Measurements from ENCODE around the gene VIT. TPM values are rescaled to one million over a fixed set of nuclear protein-coding genes. Genes with fewer than 3 reads are reported as not detected.
"Not testable (repeated sequence)": the region's sequence is repeated elsewhere in the genome, so short reads cannot be mapped to it uniquely, and the experiment has no call there.

The VIT gene
- total RNA-seq, 2 donors from 2014 or later: not detected

DNA sequence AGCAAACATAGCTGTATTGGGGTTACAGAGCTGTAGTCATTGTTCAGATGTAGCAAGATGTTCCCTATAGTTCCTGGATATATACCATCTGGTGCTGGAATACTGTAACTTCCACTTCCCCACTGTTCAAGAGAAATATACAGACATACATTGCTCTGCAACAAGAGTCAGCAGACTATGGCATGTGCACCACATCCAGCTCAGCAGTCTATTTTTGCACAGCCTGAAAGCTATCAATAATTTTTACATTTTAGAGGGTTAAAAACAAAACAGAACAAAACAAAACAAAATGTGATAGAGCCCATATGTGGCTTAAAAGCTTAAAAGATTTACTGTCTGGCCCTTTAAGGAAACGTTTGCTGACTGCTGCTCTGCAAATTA, 31.8 kb upstream of the VIT start:
- Mint-ChIP-seq H3K4me1 (no peaks in the 10 kb centered on the region), H3K27me3 (peaks cover 25% of the 10 kb centered on the region), H3K27ac (no peak overlapping the region), H3K36me3 (ENCODE audit: low read depth) (peaks cover 2% of the 10 kb centered on the region), H3K4me3 (no peak overlapping the region)
- ATAC-seq: no peak
- DNase-seq: no peak
- no peaks in the 10 kb centered on the region for H3K9me3 ChIP-seq (ENCODE audit: control insufficient read depth, low read length, poor library complexity, severe bottlenecking)

DNA sequence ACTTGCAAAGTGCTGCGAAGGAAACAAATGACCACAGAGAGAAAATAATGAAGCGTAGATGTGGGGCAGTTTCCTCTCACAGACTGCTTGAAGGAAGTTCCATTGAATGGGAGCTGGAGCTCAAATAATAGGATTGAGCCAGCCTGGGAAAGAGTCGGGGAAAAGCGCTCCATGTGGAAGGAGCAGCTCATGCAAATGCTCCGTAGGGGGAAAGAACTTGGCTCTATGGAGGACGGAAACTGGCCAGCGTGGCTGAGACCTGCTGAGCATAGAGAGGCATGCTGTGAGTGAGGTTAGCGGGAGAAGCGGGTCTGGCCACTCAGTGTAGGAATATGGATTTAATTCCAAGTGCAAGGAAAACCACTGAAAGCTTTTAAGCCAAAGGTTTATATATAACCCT, 28.6 kb upstream of the VIT start:
- ATAC-seq (no peak), DNase-seq (no peak)
- H3K9me3 ChIP-seq (ENCODE audit: control insufficient read depth, low read length, poor library complexity, severe bottlenecking): no peaks in the 10 kb centered on the region
- Mint-ChIP-seq H3K4me1 (no peaks in the 10 kb centered on the region), H3K27me3 (peaks cover 48% of the 10 kb centered on the region), H3K36me3 (ENCODE audit: low read depth) (peaks cover 4% of the 10 kb centered on the region), H3K4me3 (no peak overlapping the region), H3K27ac (no peak overlapping the region)

DNA sequence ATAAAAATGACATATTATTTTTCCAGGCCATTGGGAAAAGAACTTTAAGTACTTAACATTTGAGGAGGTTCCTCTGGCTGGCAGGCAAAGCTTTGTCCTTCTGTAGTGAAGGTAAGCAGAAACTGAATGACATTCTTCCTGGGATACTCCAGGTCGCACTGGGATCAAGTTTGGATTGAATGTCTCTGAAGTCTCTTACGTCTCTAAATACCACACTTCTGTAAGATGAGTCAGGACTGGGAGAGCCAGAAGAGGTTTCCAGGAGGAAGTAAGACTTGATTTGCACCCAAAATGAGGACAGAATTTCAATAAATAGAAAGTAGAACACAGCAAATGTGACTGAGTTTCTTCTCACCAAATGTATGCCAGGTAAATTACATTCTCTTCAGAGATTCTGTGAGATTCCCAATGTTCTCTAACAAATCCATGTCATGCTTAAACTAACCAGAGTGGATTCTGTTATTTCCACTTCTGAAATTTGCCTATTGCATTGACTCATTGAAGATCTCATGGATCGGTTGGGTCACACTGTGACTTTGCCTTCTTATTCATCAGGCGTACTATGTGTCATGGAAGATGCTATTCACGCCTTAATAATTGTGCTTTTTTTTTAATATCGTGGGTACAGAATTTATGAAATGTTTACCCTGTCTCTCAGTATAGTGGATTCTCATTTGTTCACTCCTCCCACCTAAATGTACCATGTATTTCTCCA, 25.5 kb upstream of the VIT start:
- H3K9me3 ChIP-seq (ENCODE audit: control insufficient read depth, low read length, poor library complexity, severe bottlenecking): no peaks in the 10 kb centered on the region
- Mint-ChIP-seq H3K36me3 (ENCODE audit: low read depth) (peaks cover 4% of the 10 kb centered on the region), H3K4me3 (no peak overlapping the region), H3K27me3 (peaks cover 76% of the 10 kb centered on the region), H3K4me1 (no peaks in the 10 kb centered on the region), H3K27ac (no peak overlapping the region)
- no peak for DNase-seq
- no peak for ATAC-seq

DNA sequence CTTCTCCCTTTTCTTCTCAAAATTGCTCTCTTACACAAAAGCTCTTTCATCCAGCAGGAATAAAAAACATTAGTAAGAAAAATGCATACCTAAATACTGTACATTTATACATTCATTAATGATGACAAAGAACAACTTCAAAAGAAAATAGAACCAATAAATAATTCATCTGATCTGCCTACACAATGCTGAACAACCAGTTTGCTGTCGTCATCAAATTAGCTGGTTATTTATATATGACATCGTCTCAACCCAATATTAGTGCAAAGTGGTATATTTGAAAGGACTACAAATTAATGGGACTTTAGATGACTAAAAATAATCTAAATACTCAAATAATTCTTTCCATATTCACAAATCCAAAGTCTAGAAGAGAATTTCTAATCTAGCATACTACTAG, 24.8 kb upstream of the VIT start:
- H3K27me3 Mint-ChIP-seq: peaks cover 80% of the 10 kb centered on the region
- ATAC-seq (no peak), DNase-seq (no peak)
- H3K4me3 Mint-ChIP-seq: no peak overlapping the region
- no peak overlapping the region for H3K27ac Mint-ChIP-seq
- peaks cover under 1% of the 10 kb centered on the region for H3K4me1 Mint-ChIP-seq
- peaks cover 4% of the 10 kb centered on the region for H3K36me3 Mint-ChIP-seq (ENCODE audit: low read depth)
- H3K9me3 ChIP-seq (ENCODE audit: control insufficient read depth, low read length, poor library complexity, severe bottlenecking): no peaks in the 10 kb centered on the region

DNA sequence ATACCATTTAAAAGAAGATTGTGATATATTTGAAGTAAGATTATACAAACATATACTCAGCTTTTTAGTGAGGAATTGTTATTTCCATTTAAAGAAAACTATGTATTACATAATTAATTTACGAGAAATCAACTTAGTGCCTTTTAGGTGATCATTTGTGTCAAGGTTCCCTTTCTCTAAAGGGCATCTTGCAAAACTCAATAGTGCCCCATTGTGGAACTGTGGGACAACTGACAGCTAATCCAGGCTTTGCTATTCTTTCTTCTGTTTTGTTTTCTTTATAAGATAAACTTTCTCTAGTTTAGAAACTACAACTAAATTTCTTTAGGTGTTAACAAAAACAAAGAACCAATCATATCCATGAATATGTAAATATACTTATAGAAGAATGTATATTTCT, 24.3 kb upstream of the VIT start:
- H3K9me3 ChIP-seq (ENCODE audit: control insufficient read depth, low read length, poor library complexity, severe bottlenecking): no peaks in the 10 kb centered on the region
- Mint-ChIP-seq H3K4me1 (peaks cover 5% of the 10 kb centered on the region), H3K4me3 (no peak overlapping the region), H3K27me3 (peaks cover 79% of the 10 kb centered on the region), H3K36me3 (ENCODE audit: low read depth) (peaks cover 4% of the 10 kb centered on the region), H3K27ac (no peak overlapping the region)
- ATAC-seq: no peak
- DNase-seq: no peak

DNA sequence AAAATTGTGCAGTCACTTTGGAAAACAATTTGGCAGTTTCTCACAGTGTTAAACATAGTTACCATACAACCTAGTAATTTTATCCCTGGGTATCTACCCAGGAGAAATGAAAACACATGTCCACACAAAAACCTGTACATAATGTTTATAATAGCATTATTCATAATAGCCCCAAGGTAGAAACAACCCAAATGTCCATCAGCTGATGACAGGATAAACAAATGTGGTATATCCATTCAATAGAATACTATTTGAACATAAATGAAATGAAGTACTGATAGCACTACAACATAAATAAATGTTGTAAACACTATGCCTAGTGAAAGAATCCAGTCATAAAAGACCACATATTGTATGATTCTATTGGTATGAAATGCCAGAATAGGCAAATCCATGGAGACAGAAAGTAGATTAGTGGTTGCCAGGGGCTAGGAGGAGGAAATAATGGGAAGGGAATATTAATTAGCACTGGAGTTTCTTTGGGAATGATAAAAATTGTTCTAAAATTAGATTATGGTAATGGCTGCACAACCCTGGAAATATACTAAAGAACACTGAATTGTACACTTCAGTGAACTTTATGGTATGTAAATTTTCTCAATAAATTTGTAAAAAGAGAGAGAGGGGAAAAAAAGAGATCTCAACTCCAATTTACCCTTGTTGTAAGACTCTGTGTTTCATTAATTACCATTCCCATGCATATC, 20.8 kb upstream of the VIT start:
- no peak for ATAC-seq
- H3K4me1 Mint-ChIP-seq: peaks cover 6% of the 10 kb centered on the region
- H3K4me3 Mint-ChIP-seq: no peak overlapping the region
- no peaks in the 10 kb centered on the region for H3K36me3 Mint-ChIP-seq (ENCODE audit: low read depth)
- no peaks in the 10 kb centered on the region for H3K9me3 ChIP-seq (ENCODE audit: control insufficient read depth, low read length, poor library complexity, severe bottlenecking)
- peaks cover 52% of the 10 kb centered on the region for H3K27me3 Mint-ChIP-seq
- no peak overlapping the region for H3K27ac Mint-ChIP-seq
- DNase-seq: no peak

DNA sequence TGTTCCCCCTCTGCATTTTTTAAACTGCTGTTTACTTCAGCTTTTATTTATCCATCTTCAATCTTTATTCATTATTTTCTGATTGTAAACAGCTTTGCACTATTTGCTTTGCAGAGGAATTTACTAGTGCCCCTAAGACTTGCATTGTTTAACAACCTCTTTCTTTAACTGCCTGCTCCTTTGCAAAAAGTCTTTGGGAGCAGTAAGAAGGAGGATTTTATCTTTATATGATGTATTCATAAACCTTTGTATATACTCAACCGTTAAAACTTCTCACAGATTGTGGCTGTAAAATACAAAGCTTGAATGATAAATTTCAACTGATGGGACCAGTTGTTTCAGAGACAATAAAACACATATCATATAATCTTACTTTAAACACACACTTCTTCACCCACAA, 20.1 kb upstream of the VIT start:
- ATAC-seq (no peak), DNase-seq (no peak)
- peaks cover 6% of the 10 kb centered on the region for H3K4me1 Mint-ChIP-seq

DNA sequence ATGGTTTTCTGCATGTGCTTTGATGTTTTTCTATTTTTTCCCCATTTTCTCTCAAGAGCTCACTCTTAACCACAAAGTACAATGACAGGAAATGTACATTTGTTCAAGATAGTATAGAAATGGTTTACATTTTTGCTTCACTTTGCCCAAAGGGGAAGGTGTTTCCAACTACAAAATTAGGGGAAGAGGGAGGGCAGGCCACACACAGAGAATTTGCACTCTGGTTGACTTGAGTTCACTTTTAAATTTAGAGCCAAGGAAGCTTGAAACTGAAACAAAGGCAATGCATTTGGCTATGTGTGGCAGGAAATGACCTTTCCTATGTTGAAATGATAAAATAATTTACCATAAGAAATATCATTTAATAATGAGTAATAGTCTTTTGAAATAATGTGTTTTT, 19.1 kb upstream of the VIT start:
- H3K9me3 ChIP-seq (ENCODE audit: control insufficient read depth, low read length, poor library complexity, severe bottlenecking): no peaks in the 10 kb centered on the region
- H3K36me3 Mint-ChIP-seq (ENCODE audit: low read depth): no peaks in the 10 kb centered on the region
- H3K4me3 Mint-ChIP-seq: no peak overlapping the region
- peaks cover 50% of the 10 kb centered on the region for H3K27me3 Mint-ChIP-seq
- DNase-seq (no peak), ATAC-seq (no peak)
- peaks cover 6% of the 10 kb centered on the region for H3K4me1 Mint-ChIP-seq
- H3K27ac Mint-ChIP-seq: no peak overlapping the region

More for the DNA sequence above, 20.1 kb upstream of the VIT start:
- Mint-ChIP-seq H3K27ac (no peak overlapping the region), H3K4me3 (no peak overlapping the region), H3K27me3 (peaks cover 48% of the 10 kb centered on the region), H3K36me3 (ENCODE audit: low read depth) (no peaks in the 10 kb centered on the region)
- H3K9me3 ChIP-seq (ENCODE audit: control insufficient read depth, low read length, poor library complexity, severe bottlenecking): no peaks in the 10 kb centered on the region

DNA sequence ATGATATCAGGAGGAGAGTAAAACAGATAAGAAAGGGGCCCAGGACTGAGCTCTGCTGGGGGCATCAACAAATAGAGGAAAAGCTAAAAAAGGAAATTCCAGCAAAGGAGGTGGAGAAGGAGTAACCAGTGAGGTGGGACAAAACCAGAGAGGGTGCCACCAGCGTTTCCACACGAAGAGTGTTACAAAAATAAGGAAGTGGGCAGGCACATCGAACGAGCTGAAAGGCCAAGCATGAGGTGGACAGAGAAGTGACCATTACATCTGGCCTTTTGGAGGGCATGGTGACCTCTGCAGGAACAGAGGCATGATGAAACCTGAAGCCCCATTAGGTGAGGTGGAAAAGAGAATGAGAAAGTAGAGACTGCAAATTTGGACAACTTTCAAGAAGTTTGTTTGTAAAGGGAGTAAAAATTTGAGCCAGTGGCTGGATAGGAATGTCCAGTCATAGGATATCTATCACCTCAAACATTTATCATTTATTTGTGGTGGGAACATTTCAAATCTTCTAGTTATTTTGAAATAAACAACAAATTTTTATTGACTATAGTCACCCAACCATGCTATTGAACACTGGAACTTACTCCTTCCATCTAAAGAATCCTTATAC, 18.4 kb upstream of the VIT start:
- Mint-ChIP-seq H3K4me1 (peaks cover 6% of the 10 kb centered on the region), H3K36me3 (ENCODE audit: low read depth) (no peaks in the 10 kb centered on the region), H3K27ac (no peak overlapping the region), H3K27me3 (peaks cover 53% of the 10 kb centered on the region), H3K4me3 (no peak overlapping the region)
- DNase-seq (no peak), ATAC-seq (no peak)
- H3K9me3 ChIP-seq (ENCODE audit: control insufficient read depth, low read length, poor library complexity, severe bottlenecking): no peaks in the 10 kb centered on the region

DNA sequence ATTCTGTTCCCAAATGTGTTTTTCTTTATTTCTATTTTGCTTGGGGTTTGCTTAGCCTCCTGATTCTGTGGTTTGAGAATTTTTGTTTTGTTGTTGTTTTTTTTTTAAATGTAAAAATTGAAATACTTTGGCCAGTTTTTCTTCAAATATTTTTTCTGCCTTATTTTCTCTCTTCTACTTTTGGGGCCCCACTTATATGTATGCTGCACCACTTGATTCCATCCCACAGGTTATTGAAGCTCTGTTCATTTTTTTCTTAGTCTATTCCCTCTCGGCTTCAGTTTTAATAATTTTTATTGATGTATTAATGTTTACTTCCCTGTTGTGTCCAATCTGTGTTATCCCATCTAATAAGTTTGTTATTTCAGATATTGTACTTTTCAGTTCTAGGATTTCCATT, 17.7 kb upstream of the VIT start:
- H3K4me1 Mint-ChIP-seq: peaks cover 6% of the 10 kb centered on the region
- H3K27ac Mint-ChIP-seq: no peak overlapping the region
- H3K4me3 Mint-ChIP-seq: no peak overlapping the region
- H3K9me3 ChIP-seq (ENCODE audit: control insufficient read depth, low read length, poor library complexity, severe bottlenecking): no peaks in the 10 kb centered on the region
- no peak for ATAC-seq
- no peak for DNase-seq
- no peaks in the 10 kb centered on the region for H3K36me3 Mint-ChIP-seq (ENCODE audit: low read depth)
- H3K27me3 Mint-ChIP-seq: peaks cover 47% of the 10 kb centered on the region

DNA sequence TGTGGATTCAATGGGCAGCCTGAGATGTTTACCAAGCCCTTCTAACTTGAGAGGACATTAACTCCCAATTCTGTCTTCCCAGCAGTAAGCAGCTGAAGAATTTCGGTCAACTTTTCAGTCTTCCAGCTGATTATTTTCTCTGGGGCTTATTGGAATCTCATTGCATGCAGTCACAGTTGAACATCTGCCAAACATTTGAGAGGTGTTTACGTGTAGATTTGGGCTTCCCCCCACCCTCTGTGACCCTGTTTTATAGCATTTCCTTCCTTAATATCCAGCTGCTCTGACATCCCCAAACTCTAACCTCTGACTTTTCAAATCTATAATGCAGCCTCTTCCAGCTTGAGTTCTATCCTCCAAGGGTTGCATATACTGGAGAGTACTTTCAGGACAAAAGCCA, 16.5 kb upstream of the VIT start:
- no peak for DNase-seq
- Mint-ChIP-seq H3K27me3 (peaks cover 40% of the 10 kb centered on the region), H3K36me3 (ENCODE audit: low read depth) (peaks cover 2% of the 10 kb centered on the region), H3K4me3 (no peak overlapping the region), H3K27ac (no peak overlapping the region), H3K4me1 (peaks cover 6% of the 10 kb centered on the region)
- ATAC-seq: no peak
- H3K9me3 ChIP-seq (ENCODE audit: control insufficient read depth, low read length, poor library complexity, severe bottlenecking): no peaks in the 10 kb centered on the region

DNA sequence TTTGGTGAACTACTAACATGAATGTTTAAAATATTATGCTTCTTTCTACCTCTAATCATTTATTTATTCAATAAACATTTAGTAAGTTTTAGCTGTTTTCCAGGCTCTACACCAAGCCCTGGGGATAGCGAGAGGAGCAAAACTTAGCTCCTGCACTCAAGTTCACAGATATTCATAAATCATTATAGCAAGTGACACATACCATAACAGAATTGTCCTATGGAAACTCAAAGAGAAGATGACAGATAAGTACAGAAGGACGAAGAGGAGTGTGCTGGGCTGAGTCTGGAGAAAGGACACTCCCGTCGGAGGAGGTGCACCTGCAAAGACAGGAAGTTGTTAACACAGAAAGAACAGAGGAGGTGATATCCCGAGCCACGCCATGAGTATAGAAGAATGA, 13.9 kb upstream of the VIT start:
- H3K27ac Mint-ChIP-seq: no peak overlapping the region
- no peaks in the 10 kb centered on the region for H3K9me3 ChIP-seq (ENCODE audit: control insufficient read depth, low read length, poor library complexity, severe bottlenecking)
- no peaks in the 10 kb centered on the region for H3K4me1 Mint-ChIP-seq
- no peak for DNase-seq
- ATAC-seq: no peak
- H3K36me3 Mint-ChIP-seq (ENCODE audit: low read depth): peaks cover 2% of the 10 kb centered on the region
- no peak overlapping the region for H3K4me3 Mint-ChIP-seq
- peaks cover 33% of the 10 kb centered on the region for H3K27me3 Mint-ChIP-seq

DNA sequence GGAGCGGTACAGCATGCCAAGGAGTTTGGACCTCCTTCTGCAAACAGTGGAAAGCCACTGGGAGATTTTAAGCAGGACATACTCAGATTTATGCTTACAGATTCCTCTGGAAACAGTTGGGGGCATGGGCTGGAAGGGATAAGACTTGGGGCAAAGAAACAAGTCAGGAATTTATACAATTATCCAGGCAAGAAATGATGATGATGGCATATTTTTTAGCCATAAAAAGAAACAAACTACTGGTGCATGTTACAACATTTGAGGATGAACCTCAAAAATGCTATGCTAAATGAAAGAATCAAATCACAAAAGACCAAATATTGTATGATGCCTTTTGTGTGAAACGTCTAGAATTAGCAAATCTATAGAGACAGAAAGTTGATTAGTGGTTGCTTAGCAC, 13.5 kb upstream of the VIT start:
- Mint-ChIP-seq H3K27me3 (peaks cover 33% of the 10 kb centered on the region), H3K4me1 (no peaks in the 10 kb centered on the region), H3K27ac (no peak overlapping the region), H3K4me3 (no peak overlapping the region), H3K36me3 (ENCODE audit: low read depth) (peaks cover 2% of the 10 kb centered on the region)
- H3K9me3 ChIP-seq (ENCODE audit: control insufficient read depth, low read length, poor library complexity, severe bottlenecking): no peaks in the 10 kb centered on the region
- no peak for DNase-seq
- ATAC-seq: no peak

DNA sequence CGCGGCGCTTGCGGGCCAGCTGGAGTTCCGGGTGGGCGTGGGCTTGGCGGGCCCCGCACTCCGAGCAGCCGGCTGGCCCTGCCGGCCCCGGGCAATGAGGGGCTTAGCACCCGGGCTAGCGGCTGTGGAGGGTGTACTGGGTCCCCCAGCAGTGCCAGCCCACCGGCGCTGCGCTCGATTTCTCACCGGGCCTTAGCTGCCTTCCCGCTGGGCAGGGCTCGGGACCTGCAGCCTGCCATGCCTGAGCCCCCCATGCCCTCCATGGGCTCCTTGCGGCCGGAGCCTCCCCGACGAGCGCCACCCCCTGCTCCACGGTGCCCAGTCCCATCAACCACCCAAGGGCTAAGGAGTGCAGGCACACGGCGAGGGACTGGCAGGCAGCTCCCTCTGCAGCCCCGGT, 8.2 kb upstream of the VIT start:
- not testable (repeated sequence) for H3K4me3 Mint-ChIP-seq; H3K36me3 Mint-ChIP-seq (ENCODE audit: low read depth); H3K4me1 Mint-ChIP-seq; H3K9me3 ChIP-seq (ENCODE audit: control insufficient read depth, low read length, poor library complexity, severe bottlenecking); DNase-seq; H3K27ac Mint-ChIP-seq; ATAC-seq
- H3K27me3 Mint-ChIP-seq: peaks cover 29% of the 10 kb centered on the region
